Measurements from ENCODE around the gene APOL6.

Gene APOL6

DNA sequence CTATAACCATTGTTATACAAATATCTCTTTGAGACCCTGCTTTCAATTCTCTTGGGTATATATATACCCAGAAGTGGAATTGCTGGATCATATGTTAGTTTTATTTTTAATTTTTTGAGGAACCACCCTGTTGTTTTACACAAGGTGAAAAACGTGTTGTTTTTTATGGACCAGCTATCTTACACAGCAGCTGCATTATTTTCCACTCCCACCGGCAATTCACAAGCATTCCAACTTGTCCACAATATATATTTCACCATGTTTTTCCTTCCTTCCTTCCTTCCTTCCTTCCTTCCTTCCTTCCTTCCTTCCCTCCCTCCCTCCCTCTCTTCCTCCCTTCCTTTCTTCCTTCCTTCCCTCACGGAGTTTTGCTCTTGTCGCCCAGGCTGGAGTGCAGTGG lies 63.1 kb downstream of the APOL6 start:
- in situ Hi-C loops (cut with HindIII; ENCODE audit: low sequenced_read_pairs): no loop called here

GRCh38 chr22:35712672-35713071 lies 64.4 kb downstream of the APOL6 start:
- in situ Hi-C loops (cut with HindIII; ENCODE audit: low sequenced_read_pairs): no loop called here

- in situ Hi-C loops (cut with HindIII; ENCODE audit: low sequenced_read_pairs): no loop called here
Observed at GRCh38 chr22:35717572-35717971, 69.3 kb downstream of the APOL6 start, which contains the start of gene APOL5. Gene APOL5 (plus strand): TSS chr22:35717872. CDS start chr22:35717872, 0 bp downstream.

All from DLD1 (cell line).